Measurements from ENCODE around the gene BAZ2B.
"Not testable (repeated sequence)": the region's sequence is repeated elsewhere in the genome, so short reads cannot be mapped to it uniquely, and the experiment has no call there.

The BAZ2B gene

DNA sequence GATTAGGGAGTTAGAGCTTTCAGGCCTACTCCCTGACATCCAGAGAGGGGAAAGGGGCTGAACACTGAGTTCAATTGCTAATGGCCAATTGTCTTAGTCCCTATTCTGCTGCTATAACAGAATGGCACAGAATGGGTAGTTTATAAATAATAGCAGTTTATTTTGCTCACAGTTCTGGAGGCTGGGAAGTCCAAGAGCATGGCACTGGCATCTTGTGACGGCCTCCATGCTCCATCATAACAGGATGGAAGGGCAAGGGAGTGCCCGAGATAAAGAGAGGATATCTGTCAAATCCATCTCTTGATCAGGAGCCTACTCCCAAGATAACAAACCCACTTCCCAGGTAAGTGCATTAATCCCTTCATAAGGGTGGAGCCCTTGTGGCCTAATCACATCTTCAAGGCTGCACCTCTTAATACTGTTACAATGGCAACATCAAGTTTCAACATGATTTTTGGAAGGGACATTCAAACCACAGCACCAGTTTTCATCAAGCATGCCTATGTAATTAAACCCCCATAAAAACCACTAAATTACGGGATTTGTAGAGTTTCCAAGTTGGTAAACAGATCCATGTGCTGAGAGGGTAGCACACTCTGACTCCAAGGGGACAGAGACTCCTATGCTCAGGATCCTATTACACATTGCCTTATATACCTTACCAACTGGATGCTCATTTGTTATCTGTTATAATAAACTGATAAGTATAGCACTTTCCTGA is 44.6 kb downstream of the BAZ2B start:
- no peak for DNase-seq

DNA sequence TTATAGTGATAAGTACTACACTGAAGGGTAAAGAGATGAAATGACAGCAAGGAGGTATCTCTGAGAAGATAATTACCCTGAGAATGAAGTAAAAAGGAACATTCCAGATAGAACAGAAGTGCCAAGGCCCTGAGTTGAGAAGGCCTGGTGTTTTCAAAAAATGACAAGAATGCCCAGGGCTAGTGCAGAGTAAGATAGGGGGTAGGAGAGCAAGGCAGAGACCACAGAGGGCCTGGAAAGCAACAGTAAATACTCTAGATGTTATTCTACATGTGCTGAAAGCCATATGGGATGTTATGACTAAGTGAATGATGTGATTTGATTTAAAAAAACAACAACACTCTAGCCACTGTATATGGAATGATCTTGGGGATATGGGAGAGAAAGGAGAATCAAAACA is 52.3 kb downstream of the BAZ2B start:
- DNase-seq = no peak

DNA sequence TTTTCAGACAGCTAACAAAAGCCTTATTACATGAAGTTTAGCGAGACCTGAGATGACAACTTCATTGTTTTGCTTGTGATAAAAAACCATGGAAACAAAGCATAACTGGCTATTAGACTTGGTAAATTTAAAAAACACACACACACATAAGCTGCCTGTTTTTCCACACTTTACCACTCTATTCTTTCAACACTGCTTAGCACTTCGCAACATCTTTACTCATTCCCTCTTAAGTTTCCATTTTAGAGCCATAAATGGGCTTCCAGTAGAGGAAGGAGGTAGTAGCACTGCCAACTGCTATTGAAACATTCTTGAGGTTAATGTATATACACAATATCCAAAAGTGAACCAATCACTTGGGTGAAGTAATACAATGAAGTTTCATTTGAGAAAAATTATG is 54.1 kb downstream of the BAZ2B start:
- DNase-seq = no peak

DNA sequence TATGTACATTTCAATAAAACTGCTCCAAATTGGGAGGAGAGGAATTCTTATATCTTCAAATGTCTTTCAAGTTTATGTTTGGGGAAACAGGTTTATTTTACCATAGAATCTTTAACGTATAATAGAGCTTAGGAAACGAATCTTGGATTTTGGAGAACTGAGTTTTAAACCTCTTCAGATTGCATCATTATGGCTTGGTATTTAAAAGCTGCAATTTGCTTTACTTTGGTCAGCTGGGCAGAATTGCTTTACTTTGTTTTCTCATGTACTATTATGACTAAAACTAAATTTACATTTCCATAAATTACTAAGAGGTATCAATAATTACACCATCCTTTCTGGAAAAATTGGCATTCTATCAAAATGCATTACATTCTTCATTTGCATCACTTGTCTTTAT is 54.6 kb downstream of the BAZ2B start:
- DNase-seq = no peak

DNA sequence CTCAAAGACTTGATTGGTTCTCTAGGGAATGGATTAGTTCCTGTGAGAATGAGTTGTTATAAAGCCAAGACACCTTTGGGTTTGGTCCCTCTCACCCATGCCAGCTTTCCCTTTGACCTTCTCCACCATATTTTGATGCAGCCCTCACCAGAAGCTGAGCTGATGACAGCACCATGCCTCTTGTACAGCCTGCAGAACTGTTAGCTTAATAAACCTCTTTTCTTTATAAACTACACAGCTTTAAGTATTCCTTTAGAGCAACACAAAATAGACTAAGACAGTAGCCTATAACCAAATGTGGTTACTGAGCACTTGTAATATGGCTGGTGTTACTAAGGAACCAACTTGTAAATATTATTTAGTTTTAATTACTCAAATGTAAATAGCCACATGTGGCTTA is 55.1 kb downstream of the BAZ2B start:
- no peak for DNase-seq

DNA sequence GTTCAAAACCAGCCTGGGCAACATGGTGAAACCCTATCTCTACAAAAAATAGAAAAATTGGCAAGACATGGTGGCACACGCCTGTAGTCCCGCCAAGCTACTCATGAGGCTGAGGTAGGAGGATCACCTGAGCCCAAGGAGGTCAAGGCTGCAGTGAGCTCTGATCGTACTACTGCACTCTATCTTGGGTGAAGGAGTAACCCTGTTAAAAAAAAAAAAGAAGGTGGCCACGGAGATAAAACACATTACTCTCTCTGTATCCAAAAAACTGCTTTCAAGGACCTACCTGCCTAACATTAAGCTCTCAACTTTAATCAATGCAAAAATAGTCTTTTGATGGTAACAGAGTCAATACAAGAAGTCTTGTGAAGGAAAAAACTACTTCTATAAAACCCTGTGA is 57.3 kb downstream of the BAZ2B start:
- DNase-seq = no peak

DNA sequence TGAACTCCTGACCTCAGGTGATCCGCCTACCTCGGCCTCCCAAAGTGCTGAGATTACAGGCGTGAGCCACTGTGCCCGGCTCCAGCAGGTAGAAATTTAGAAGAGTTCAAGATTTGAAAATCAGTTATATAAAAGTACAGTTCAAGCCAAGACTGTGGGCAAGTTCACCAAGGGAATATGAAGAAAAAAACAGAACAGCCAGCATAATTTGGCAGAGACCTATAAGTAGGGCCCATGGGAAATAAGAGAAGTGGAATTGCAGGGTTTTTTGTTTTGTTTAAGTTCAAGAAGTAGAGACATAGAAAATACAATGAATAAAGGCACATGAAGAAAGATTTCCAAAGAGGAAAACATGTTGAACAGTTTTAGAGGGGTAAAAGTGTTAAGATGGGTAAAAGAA is 57.9 kb downstream of the BAZ2B start:
- DNase-seq = no peak

DNA sequence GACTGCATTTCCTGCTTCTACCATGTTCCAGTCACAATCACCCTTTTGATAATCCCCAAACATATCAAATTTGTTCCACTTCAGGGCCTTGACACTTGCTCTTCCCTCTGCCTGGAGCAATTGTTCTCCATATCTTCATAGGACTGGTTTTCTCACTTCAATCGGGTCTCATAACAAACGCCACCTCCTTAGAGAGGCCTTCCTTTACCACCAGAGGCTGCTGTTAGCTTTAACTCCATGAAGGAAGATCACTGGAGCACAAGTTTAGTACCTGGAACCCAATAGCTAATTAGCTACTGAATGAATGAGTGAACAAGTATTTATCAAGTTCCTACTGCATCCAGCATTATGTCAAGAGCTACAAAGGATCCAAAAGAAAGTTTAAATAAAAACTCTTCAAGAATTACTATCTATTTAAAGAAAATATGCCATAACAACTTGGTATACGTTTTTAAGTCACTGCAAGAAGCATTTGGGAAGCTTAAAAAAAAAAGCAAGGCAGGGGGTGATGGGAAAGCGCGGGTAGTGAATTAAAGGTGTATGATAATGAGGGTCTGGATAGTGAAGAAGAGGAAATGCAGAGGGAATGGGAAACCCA is 58.8 kb downstream of the BAZ2B start:
- no peak for DNase-seq

DNA sequence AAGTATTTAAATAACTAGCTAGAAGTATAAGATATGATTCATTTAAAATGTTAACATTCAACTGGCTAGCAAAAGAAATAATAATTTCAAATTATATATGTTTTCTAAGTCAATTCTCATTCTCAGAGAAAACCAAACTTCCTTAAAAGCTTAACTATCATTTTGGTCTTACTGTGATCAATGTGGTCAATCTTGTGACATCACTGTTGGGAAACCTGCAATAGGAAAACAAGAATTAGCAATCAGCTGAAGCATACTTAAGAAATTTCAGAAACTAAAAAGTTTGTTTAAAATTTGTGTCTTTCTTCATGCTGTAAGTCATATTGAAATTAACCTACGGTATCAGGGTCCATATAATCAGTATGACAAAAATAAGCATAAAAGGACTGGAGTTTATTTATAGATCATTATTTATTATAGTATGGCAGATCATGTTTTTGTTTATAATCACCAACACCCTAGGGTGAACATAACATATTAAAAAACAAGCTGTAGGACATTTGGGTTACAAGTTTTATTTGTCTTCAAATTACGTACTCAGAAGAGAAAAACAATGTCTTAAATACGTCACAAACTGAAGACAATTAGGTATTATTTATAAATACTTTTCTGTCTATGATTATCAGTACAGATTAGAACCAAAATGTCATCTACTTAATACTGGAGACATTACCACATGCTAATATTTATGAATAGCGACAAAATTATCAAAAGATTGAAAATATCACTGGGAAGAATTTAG is 60.5 kb downstream of the BAZ2B start:
- no peak for DNase-seq

DNA sequence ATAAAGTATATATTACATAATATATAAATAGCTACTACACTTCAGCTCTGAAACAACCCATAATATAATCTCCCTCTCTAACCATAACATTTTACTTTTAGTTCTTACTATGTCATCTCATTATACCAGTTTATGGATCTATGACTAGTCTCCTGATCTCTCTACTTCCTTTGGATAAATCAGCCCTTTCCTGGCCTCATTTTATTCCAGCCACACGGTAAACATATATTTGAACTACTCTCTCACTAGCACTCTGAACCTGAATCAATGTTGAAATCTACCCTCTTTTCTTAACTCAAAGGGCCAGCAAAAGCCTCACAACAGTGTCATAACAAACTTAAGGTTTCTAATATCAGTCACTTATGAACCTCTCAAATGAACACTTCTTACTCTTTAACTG is 62.6 kb downstream of the BAZ2B start:
- no peak for DNase-seq

DNA sequence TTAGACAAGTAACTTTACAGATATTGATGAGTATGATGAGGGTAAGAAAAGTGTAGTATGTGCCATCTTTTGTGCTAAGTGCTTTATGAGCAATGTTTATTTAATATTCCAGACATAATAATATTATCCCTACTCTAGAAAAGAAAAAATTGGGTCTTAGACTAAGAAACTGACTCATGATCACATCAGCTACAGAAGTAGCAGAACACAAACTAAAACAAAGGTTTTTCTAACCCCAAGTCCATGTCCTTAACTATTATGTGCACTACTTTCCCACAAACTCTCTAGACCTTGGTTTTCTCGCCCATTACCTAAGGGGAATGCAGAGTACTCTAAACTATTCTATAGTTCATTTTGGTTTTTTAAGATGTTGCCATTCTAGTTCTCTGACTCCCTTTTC is 64.5 kb downstream of the BAZ2B start:
- DNase-seq = no peak

DNA sequence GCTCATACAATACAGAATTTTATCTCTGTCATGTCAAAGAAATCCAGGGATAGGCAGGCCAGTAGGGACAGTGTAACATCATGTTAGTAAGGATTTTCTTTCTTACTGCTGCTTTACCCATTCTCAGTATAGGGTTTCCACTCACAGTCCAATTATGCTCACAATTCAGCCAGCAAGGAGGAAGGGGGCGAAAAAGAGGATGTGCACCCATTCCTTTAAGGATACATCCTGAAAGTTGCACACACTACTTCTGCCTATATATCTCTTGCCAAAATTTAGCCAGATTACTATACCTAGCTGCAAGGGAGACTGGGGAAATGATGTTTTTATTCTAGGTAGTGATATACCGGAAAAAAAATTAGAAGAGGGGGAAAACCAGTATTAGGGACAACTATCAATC is 66.1 kb downstream of the BAZ2B start:
- DNase-seq = no peak

DNA sequence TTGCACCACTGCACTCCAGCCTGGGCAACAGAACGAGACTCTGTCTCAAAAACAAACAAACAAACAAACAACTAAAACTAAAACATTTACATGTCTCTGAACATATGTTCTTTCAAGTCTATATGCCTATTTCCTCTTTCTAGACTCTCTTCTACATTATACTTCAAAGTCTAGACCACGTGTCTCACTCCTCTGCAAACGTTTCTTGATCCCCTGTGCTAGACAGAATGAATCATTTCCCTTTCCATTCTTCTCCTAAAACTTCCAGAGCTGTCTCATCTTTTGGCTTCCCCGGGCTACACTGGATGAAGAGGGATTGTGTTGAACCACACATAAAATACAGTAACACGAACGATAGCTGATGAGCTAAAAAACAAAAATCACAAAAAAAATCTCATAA is 67.1 kb downstream of the BAZ2B start:
- no peak for DNase-seq

DNA sequence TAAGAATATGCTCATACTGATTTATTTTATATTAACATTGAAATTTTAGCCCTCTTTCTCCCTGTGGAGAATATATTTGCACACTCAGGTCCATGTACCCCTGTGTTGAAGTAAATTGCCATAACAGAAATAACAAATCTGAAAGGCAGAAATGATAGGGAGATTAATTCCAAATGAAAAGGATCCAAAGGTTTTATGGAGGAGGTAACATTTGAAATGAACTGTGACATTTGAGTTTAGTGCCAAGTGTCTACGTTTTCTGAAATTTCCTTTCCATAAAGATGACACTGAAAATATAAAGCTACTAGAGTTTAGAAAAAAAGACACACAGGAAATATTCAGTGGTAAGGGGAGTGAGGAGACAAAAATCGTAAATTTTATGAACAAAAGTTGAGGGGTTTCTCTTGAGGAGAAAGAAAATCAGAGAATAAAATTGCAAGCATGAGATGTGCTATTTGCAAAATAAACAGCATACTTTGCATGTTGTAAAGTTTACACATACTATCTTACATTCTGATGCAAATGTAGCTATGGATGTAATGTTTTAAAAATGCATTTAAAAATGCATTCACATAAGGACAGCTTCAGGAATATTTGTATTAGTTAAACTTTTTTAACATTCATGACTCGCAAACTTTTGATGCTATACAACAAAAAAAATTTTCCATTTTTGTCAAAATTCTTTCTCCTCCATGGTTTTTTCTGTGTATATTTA is 69.5 kb downstream of the BAZ2B start:
- no peak for DNase-seq

DNA sequence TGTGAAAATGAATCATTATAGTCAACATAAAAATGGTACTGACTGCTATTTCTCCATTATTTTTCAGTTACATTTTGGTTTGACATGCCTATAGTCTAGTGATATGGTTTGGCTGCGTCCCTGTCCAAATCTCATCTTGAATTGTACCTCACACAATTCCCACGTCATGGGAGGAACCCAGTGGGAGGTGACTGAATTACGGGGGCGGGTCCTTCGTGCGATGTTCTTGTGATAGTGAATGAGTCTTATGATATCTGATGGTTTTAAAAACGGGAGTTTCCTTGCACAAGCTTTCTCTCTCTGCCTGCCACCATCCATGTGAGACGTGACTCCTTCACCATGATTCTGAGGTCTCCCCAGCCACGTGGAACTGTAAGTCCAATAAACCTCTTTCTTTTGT is 70.3 kb downstream of the BAZ2B start:
- DNase-seq = no peak

DNA sequence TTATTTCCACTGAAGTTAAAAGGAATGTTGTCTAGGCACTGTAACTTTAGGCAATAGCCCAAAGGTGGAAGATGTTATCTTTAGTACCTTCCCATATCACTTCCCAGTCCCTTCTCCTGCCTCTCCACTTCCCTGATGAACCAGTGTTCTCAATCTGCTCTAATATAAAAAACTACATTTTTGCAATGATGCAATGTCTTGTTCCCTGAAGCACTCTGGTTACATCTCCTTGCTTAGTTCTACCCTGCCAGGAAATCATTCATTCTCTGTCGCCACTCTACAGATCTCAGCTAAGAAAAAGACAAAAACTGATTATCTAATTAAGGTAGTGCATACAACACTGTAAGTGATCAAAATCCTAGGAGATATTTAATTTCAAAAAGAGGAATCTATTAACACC is 71.3 kb downstream of the BAZ2B start:
- no peak for DNase-seq

DNA sequence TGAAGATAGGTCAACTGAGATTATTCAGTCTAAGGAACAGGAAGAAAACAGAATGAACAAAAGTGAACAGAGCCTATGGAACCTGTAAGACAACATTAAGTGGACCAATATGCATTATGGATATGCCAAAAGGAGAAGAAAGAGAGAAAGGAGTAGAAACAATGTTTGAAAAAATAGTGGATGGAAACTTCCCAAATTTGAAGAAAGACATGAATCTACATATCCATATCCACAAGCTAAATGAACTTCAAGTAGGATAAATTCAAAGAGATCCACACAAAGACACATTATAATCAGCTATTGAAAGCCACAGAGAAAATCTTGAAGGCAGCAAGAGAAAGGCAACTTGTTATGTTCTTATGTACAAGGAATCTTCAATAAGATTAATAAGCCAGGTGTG is 74.2 kb downstream of the BAZ2B start:
- no peak for DNase-seq

DNA sequence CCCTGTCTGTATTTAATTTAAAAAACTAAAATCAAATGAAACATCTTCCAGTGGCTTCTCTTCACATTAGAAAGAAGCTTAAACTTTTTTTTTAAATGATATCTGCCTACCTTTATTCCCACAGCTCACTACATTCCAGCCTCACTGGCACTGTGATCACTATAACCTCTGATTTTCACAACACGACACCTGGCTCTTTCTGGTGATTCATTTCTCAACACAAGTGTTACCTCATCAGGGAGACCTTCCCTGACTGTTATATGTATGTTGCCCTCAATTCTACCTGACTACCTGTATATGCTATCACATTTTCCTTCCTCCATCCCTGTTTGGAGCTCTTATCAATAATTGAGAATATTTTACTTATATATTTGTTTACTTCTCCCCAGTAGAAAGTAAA is 76.6 kb downstream of the BAZ2B start:
- DNase-seq = no peak

DNA sequence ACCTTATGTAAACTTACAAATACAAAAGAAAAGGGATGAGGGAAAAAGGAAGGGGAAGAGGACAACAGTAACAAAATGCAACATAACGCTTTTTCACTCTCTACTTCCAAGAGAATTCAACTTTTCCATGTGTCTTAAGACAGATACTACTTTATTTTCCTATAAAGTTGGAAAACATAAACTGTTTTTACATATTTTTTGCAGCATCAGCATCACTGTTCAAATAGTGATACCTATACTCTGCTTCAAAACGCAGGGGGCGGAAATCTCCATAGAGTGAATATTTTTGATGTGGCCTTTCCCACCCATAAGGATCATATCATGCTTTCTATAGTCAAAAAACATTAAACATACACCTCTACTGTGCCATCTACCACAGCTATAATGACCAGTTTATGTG is 77.5 kb downstream of the BAZ2B start:
- DNase-seq = no peak

DNA sequence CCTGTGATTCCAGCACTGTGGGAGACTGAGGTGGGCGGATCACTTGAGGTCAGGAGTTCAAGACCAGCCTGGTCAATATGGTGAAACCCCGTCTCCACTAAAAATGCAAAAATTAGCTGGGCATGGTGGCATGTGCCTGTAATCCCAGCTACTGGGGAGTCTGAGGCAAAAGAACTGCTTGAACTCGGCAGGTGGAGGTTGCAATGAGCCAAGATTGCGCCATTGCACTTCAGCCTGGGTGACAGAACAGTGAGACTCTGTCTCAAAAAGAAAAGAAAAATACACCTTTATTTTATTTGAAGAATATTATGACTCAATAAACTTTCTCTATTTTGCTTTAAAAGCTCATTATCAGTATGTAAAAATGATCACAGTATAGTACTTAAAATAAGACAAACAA is 81.1 kb downstream of the BAZ2B start:
- DNase-seq = not testable (repeated sequence)

DNA sequence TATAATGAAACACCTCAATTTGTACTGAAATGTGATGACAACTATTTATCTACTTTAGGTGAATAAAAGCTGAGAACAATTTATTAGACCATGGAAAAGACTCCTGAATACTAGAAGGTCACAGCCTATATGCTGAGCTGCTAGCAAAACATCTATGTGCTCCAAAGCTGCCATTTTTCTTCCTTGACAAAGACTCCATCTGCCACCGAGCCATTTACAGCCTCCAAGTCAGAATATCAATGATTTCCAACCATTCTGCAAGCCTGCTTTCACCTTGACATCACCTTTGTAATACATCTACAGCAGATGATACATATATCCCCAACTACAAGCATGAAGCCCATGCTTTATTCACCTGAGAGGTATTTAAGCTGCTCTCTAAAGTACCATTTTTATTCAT is 84.9 kb downstream of the BAZ2B start:
- no peak for DNase-seq

DNA sequence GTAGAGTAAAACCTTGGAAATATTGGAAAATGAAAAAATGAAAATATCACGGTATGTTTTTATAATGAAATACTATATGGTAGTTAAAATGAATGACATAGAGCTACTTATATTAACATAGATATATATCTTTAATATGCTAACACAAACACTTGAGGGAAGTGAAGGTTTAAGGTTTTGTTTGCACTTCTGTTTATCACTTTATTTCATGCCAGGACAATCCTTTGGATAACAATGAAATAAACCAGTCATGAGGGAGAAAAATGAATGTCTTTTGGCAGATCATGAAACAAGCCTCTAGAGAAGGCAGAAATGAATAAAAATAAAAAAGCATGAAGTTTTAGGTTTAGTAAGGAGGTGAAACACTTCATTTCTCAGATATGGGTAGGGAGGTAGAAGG is 89.9 kb downstream of the BAZ2B start:
- no peak for DNase-seq

DNA sequence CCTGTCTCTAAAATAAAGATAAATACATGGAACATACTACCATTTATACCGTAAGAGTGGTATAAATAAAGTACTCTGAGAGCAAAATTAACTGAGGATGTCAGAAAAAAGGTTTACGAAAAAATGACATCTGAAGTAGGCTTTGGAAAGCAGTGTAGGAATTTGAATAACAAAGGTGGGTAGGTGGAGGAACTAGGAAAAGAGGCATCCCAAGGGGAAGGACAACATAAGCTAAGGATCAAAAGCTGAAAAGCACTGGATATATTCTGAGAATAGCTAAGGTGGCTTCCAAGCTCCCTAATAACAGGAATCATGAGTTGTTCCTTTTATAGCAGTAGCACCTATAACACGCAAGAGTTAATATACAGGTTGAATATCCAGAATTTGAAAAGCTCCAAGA is 91.3 kb downstream of the BAZ2B start:
- DNase-seq = no peak

DNA sequence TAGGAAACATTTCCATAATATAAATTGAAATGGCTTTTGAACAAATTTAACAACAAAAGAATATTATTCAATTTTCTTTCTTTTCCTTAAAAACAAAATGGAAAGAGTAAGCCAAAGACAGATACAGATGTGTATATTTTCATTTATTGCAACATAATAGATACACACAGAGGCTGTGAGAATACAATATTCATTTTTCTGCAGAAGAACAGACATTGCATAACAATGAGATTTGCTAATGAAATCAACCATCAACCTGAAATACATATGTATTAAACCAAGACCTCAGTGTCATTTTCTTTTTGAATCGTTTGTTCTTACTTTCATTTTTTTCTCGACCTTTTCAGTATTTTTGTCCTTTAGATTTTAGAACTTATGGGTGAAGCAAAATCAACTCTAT is 95.1 kb downstream of the BAZ2B start:
- no peak for DNase-seq
